Measurements from ENCODE around the gene PAM.
"Not testable (repeated sequence)": the region's sequence is repeated elsewhere in the genome, so short reads cannot be mapped to it uniquely, and the experiment has no call there.

Gene PAM

GRCh38 chr5:102998224-102998623 lies 243.1 kb downstream of the PAM start:
- DNase-seq (ENCODE audit: low read depth): peak; percentile 8
- no peak for TF ChIP-seq CTCF (IDR thresholded peaks at IDR 0.05; ENCODE audit: low read length, missing control alignments)
- no peak overlapping the region for H3K4me3 ChIP-seq (replicated peaks; ENCODE audit: low read depth, low read length)

- no peak overlapping the region for H3K4me3 ChIP-seq (replicated peaks; ENCODE audit: low read depth, low read length)
- no peak for DNase-seq (ENCODE audit: low read depth)
- TF ChIP-seq CTCF (IDR thresholded peaks at IDR 0.05; ENCODE audit: low read length, missing control alignments): no peak
Measured at GRCh38 chr5:102999191-102999590, 244.1 kb downstream of the PAM start.

GRCh38 chr5:102999621-103000020 lies 244.5 kb downstream of the PAM start:
- not testable (repeated sequence) for DNase-seq (ENCODE audit: low read depth); H3K4me3 ChIP-seq (replicated peaks; ENCODE audit: low read depth, low read length)

- H3K4me3 ChIP-seq (replicated peaks; ENCODE audit: low read depth, low read length): no peak overlapping the region
- DNase-seq (ENCODE audit: low read depth): no peak
- no peak for TF ChIP-seq CTCF (IDR thresholded peaks at IDR 0.05; ENCODE audit: low read length, missing control alignments)
Measured at GRCh38 chr5:103000089-103000488, 245.0 kb downstream of the PAM start.

DNA sequence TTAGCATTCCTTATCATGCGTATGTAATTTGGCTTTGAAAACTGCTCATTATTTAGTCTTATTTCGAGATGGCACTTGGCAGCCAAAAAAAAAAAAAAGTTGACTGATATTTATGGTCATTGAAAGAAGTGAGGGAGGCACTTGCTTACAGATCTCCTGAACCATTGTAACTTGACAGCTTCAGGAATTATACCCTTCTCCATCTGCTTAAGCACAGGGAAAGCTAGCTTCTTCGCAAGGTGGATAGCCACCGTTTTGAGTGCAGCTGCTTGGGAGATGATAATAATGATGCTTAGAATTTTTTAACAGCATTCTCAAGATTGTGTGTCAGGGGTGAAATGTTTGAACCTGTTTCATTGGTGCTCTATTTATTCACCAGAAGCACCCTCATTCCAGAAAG lies 248.8 kb downstream of the PAM start:
- no peak for DNase-seq (ENCODE audit: low read depth)
- no peak overlapping the region for H3K4me3 ChIP-seq (replicated peaks; ENCODE audit: low read depth, low read length)
- TF ChIP-seq CTCF (IDR thresholded peaks at IDR 0.05; ENCODE audit: low read length, missing control alignments): no peak

- no peak for DNase-seq (ENCODE audit: low read depth)
- H3K4me3 ChIP-seq (replicated peaks; ENCODE audit: low read depth, low read length): no peak overlapping the region
- TF ChIP-seq CTCF (IDR thresholded peaks at IDR 0.05; ENCODE audit: low read length, missing control alignments): no peak
Measured at GRCh38 chr5:103005276-103005675, 250.2 kb downstream of the PAM start.

- no peak for TF ChIP-seq CTCF (IDR thresholded peaks at IDR 0.05; ENCODE audit: low read length, missing control alignments)
Measured at GRCh38 chr5:103006921-103007320, 251.8 kb downstream of the PAM start.

GRCh38 chr5:103010168-103010567 lies 255.1 kb downstream of the PAM start:
- DNase-seq (ENCODE audit: low read depth): no peak
- no peak overlapping the region for H3K4me3 ChIP-seq (replicated peaks; ENCODE audit: low read depth, low read length)
- TF ChIP-seq CTCF (IDR thresholded peaks at IDR 0.05; ENCODE audit: low read length, missing control alignments): no peak

More at GRCh38 chr5:103006921-103007320, 251.8 kb downstream of the PAM start:
- H3K4me3 ChIP-seq (replicated peaks; ENCODE audit: low read depth, low read length): no peak overlapping the region
- DNase-seq (ENCODE audit: low read depth): no peak

All from fibroblast of pulmonary artery (primary cell).